K562 (cell line): Measurements from ENCODE around the gene CRELD2. TPM values are rescaled to one million over a fixed set of nuclear protein-coding genes. Genes with fewer than 3 reads are reported as not detected.

Source experiments
- ARID1B ChIP-seq: fragments of 450-650 bp; IDR thresholded peaks from 2 replicates; pipeline ENCODE4 v1.6.1; 2016; ENCODE audit warnings: antibody characterized with exemption, mild to moderate bottlenecking, inconsistent platforms
- EWSR1 ChIP-seq: fragments of 450-650 bp; IDR thresholded peaks from 2 replicates; pipeline ENCODE4 v1.6.1; 2018; ENCODE audit warnings: borderline replicate concordance, mild to moderate bottlenecking, low read depth, moderate library complexity; ENCODE audit not compliant: partially characterized antibody
- HEY1 ChIP-seq: fragments of 250-450 bp; sonication (Bioruptor Pico); IDR thresholded peaks from 2 replicates; pipeline ENCODE4 v1.5.0; 2020; ENCODE audit warnings: mild to moderate bottlenecking, moderate library complexity, borderline replicate concordance
- KLF1 ChIP-seq: fragments of 450-650 bp; IDR thresholded peaks from 2 replicates; pipeline ENCODE4 v1.6.1; 2016; ENCODE audit warnings: missing genetic modification characterization, missing compliant biosample characterization
- MCM3 ChIP-seq: fragments of 450-650 bp; IDR thresholded peaks from 2 replicates; pipeline ENCODE4 v1.6.1; 2016
- SAP30 ChIP-seq: fragments of 200-600 bp; sonication (generic); IDR thresholded peaks from 2 replicates; pipeline ENCODE4 v1.6.1; 2012; ENCODE audit warnings: borderline replicate concordance, low read depth, mild to moderate bottlenecking, moderate library complexity, low read length, control low read depth, inconsistent platforms; ENCODE audit not compliant: insufficient read depth, poor library complexity, severe bottlenecking
- SMARCC2 ChIP-seq: fragments of 450-650 bp; IDR thresholded peaks from 2 replicates; pipeline ENCODE4 v1.6.1; 2017; ENCODE audit warnings: antibody characterized with exemption, moderate library complexity, mild to moderate bottlenecking, low read depth
- SP1 ChIP-seq: sonication (generic); formaldehyde crosslinking; IDR thresholded peaks from 2 replicates; pipeline ENCODE4 v1.8.1; 2022; ENCODE audit warnings: mild to moderate bottlenecking, missing genetic modification reagents
- ZNF3 ChIP-seq: fragments of 250-450 bp; sonication (Bioruptor Pico); IDR thresholded peaks from 2 replicates; pipeline ENCODE4 v1.5.0; 2021; ENCODE audit warnings: mild to moderate bottlenecking, moderate library complexity
- polyA plus RNA-seq, 8 experiments: library from polyadenylated mRNA; depleted of rRNA in 4 of 8; stranded (reverse) in 5 of 8; unstranded in 3 of 8; fragments of >200 nt; fragmentation: Nextera tagmentation in 2 of 8; fragmentation: Illumina TruSeq in 1 of 8; extraction: Ambion mirVana in 2 of 8; extraction: Trizol in 1 of 8; gene quantifications; 2 replicates each; pipeline versions ENCODE4 v1.2.1 to v1.2.3, GENCODE V29; 2011 to 2014; ENCODE audit warnings: inconsistent platforms in 1 of 8, missing spikeins in 1 of 8
- total RNA-seq, 7 experiments: library from RNA; depleted of rRNA in 6 of 7; stranded (reverse); fragments of >200 nt in 6 of 7; fragmentation: Illumina TruSeq in 2 of 7; extraction: Trizol in 2 of 7; gene quantifications; 2 replicates each; pipeline versions ENCODE4 v1.2.1 to v1.2.3, GENCODE V29; 2011 to 2021; ENCODE audit warnings: low replicate concordance in 1 of 7
- TF ChIP-seq, protein P1 (sequence below): fragments of 450-650 bp; IDR thresholded peaks from 2 replicates; pipeline ENCODE4 v1.6.1; 2016
- TF ChIP-seq, protein P2 (sequence below): fragments of 450-650 bp; IDR thresholded peaks from 2 replicates; pipeline ENCODE4 v1.6.1; 2016; ENCODE audit warnings: mild to moderate bottlenecking, moderate library complexity
- TF ChIP-seq, protein P3 (sequence below): fragments of 450-650 bp; IDR thresholded peaks from 2 replicates; pipeline ENCODE4 v1.6.1; 2016; ENCODE audit warnings: mild to moderate bottlenecking

The CRELD2 gene
- total and polyA plus RNA-seq, 9 of the 15 experiments (the other 6 are each of a cell fraction or from before 2014, with no cell fraction given) = 0.96 to 25.3 (median 8.8) TPM

DNA sequence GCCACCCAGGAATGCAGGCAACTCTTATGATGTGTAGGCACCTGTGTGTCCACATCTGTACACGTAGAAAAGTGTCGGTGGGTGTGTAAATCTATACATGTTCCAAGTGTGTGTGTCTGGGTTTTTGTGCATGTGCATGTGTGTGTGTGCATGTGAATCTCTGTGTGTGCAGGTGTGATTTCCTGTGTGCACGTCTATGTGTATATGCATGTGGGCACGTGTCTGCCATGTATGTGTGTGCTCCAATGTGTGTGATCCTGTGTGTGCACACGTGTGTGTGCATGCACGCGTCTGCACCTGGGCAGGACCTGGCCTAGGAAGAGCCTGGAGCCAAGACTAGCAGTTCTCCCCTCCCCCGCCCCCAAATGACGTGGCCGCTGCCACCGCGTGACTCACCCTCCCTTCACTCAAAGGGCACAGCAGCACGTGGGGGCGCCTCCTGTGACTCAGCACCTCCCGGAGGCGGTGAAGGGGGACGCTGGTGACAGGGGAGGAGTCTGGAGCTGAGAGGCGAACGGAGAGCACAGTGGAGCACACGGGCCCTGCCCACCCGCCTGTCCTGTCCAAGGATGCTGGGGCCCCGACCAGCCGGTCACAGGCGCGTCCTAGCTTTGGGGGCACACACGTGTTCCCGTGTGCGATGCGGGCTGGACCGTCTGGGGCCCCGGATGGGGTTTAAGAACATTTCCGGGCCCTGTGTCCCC lies 52.2 kb downstream of the CRELD2 start (continued):
- TF ChIP-seq ARID1B (peak; percentile 82), SAP30 (no peak), MCM3 (no peak), SP1 (peak; percentile 91), HEY1 (no peak), EWSR1 (no peak), ZNF3 (no peak), SMARCC2 (0 out of 2 replicates have a peak, but pooled peaks have one; percentile 43), KLF1 (tag) (no peak)
- TF ChIP-seq, protein P1, sequence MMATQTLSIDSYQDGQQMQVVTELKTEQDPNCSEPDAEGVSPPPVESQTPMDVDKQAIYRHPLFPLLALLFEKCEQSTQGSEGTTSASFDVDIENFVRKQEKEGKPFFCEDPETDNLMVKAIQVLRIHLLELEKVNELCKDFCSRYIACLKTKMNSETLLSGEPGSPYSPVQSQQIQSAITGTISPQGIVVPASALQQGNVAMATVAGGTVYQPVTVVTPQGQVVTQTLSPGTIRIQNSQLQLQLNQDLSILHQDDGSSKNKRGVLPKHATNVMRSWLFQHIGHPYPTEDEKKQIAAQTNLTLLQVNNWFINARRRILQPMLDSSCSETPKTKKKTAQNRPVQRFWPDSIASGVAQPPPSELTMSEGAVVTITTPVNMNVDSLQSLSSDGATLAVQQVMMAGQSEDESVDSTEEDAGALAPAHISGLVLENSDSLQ = peak; percentile 95
- TF ChIP-seq, protein P2, sequence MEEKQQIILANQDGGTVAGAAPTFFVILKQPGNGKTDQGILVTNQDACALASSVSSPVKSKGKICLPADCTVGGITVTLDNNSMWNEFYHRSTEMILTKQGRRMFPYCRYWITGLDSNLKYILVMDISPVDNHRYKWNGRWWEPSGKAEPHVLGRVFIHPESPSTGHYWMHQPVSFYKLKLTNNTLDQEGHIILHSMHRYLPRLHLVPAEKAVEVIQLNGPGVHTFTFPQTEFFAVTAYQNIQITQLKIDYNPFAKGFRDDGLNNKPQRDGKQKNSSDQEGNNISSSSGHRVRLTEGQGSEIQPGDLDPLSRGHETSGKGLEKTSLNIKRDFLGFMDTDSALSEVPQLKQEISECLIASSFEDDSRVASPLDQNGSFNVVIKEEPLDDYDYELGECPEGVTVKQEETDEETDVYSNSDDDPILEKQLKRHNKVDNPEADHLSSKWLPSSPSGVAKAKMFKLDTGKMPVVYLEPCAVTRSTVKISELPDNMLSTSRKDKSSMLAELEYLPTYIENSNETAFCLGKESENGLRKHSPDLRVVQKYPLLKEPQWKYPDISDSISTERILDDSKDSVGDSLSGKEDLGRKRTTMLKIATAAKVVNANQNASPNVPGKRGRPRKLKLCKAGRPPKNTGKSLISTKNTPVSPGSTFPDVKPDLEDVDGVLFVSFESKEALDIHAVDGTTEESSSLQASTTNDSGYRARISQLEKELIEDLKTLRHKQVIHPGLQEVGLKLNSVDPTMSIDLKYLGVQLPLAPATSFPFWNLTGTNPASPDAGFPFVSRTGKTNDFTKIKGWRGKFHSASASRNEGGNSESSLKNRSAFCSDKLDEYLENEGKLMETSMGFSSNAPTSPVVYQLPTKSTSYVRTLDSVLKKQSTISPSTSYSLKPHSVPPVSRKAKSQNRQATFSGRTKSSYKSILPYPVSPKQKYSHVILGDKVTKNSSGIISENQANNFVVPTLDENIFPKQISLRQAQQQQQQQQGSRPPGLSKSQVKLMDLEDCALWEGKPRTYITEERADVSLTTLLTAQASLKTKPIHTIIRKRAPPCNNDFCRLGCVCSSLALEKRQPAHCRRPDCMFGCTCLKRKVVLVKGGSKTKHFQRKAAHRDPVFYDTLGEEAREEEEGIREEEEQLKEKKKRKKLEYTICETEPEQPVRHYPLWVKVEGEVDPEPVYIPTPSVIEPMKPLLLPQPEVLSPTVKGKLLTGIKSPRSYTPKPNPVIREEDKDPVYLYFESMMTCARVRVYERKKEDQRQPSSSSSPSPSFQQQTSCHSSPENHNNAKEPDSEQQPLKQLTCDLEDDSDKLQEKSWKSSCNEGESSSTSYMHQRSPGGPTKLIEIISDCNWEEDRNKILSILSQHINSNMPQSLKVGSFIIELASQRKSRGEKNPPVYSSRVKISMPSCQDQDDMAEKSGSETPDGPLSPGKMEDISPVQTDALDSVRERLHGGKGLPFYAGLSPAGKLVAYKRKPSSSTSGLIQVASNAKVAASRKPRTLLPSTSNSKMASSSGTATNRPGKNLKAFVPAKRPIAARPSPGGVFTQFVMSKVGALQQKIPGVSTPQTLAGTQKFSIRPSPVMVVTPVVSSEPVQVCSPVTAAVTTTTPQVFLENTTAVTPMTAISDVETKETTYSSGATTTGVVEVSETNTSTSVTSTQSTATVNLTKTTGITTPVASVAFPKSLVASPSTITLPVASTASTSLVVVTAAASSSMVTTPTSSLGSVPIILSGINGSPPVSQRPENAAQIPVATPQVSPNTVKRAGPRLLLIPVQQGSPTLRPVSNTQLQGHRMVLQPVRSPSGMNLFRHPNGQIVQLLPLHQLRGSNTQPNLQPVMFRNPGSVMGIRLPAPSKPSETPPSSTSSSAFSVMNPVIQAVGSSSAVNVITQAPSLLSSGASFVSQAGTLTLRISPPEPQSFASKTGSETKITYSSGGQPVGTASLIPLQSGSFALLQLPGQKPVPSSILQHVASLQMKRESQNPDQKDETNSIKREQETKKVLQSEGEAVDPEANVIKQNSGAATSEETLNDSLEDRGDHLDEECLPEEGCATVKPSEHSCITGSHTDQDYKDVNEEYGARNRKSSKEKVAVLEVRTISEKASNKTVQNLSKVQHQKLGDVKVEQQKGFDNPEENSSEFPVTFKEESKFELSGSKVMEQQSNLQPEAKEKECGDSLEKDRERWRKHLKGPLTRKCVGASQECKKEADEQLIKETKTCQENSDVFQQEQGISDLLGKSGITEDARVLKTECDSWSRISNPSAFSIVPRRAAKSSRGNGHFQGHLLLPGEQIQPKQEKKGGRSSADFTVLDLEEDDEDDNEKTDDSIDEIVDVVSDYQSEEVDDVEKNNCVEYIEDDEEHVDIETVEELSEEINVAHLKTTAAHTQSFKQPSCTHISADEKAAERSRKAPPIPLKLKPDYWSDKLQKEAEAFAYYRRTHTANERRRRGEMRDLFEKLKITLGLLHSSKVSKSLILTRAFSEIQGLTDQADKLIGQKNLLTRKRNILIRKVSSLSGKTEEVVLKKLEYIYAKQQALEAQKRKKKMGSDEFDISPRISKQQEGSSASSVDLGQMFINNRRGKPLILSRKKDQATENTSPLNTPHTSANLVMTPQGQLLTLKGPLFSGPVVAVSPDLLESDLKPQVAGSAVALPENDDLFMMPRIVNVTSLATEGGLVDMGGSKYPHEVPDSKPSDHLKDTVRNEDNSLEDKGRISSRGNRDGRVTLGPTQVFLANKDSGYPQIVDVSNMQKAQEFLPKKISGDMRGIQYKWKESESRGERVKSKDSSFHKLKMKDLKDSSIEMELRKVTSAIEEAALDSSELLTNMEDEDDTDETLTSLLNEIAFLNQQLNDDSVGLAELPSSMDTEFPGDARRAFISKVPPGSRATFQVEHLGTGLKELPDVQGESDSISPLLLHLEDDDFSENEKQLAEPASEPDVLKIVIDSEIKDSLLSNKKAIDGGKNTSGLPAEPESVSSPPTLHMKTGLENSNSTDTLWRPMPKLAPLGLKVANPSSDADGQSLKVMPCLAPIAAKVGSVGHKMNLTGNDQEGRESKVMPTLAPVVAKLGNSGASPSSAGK = peak; percentile 83
- TF ChIP-seq, protein P3, sequence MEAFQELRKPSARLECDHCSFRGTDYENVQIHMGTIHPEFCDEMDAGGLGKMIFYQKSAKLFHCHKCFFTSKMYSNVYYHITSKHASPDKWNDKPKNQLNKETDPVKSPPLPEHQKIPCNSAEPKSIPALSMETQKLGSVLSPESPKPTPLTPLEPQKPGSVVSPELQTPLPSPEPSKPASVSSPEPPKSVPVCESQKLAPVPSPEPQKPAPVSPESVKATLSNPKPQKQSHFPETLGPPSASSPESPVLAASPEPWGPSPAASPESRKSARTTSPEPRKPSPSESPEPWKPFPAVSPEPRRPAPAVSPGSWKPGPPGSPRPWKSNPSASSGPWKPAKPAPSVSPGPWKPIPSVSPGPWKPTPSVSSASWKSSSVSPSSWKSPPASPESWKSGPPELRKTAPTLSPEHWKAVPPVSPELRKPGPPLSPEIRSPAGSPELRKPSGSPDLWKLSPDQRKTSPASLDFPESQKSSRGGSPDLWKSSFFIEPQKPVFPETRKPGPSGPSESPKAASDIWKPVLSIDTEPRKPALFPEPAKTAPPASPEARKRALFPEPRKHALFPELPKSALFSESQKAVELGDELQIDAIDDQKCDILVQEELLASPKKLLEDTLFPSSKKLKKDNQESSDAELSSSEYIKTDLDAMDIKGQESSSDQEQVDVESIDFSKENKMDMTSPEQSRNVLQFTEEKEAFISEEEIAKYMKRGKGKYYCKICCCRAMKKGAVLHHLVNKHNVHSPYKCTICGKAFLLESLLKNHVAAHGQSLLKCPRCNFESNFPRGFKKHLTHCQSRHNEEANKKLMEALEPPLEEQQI = no peak
